NB4 (cell line): ENCODE measurements around the gene POLR3E.
A peak's percentile ranks its signal among the peaks of the same experiment; 100 is the strongest.

Source experiments
- DNase-seq: peaks from one replicate; pipeline ENCODE4 v3.0.0; 2010; ENCODE audit warnings: low read depth
- H3K4me3 ChIP-seq: one replicate; pipeline ENCODE4 v1.5.1; 2011; ENCODE audit warnings: mild to moderate bottlenecking, low read depth, low read length, moderate library complexity
- MAX ChIP-seq: IDR thresholded peaks from 2 replicates; pipeline ENCODE4 v1.6.1; 2011; ENCODE audit warnings: low read depth, low read length
- MYC ChIP-seq: IDR thresholded peaks from 2 replicates; pipeline ENCODE4 v1.6.1; 2011; ENCODE audit warnings: low read depth, low read length
- POLR2A ChIP-seq: IDR thresholded peaks from 2 replicates; pipeline ENCODE4 v1.6.1; 2011; ENCODE audit warnings: mild to moderate bottlenecking; ENCODE audit not compliant: insufficient read length; ENCODE audit errors: extremely low read depth
- TF ChIP-seq, protein P1 (sequence below): IDR thresholded peaks from one replicate; pipeline ENCODE4 v1.5.1; 2012; ENCODE audit warnings: low read depth, low read length

The POLR3E gene

DNA sequence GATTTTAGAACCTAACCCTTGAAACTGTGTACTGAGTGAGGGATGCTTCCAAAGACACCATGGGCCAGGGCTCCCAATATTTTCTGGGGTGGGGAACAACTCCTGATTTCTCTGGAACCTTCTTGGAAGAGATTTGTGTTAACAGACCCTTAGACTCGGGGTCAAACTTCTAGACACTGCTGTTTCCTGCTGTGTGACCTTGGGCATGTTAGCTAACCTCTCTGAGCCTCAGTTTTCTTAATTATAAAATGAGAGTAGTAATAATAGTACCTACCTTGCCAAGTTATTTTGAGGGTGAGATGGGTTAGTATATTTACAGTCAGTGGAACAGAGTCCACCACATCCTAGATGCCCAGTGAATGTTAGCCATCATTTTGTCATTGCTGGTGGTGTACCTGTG is 18.8 kb downstream of the POLR3E start:
- TF ChIP-seq, protein P1, sequence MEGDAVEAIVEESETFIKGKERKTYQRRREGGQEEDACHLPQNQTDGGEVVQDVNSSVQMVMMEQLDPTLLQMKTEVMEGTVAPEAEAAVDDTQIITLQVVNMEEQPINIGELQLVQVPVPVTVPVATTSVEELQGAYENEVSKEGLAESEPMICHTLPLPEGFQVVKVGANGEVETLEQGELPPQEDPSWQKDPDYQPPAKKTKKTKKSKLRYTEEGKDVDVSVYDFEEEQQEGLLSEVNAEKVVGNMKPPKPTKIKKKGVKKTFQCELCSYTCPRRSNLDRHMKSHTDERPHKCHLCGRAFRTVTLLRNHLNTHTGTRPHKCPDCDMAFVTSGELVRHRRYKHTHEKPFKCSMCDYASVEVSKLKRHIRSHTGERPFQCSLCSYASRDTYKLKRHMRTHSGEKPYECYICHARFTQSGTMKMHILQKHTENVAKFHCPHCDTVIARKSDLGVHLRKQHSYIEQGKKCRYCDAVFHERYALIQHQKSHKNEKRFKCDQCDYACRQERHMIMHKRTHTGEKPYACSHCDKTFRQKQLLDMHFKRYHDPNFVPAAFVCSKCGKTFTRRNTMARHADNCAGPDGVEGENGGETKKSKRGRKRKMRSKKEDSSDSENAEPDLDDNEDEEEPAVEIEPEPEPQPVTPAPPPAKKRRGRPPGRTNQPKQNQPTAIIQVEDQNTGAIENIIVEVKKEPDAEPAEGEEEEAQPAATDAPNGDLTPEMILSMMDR: no peak
- TF ChIP-seq POLR2A: no peak
- TF ChIP-seq MAX: no peak
- TF ChIP-seq MYC: no peak
- DNase-seq: no peak

GRCh38 chr16:22316411-22316811 is 19.2 kb downstream of the POLR3E start:
- DNase-seq: no peak

More for the DNA sequence above, 18.8 kb downstream of the POLR3E start:
- no peak overlapping the region for H3K4me3 ChIP-seq

DNA sequence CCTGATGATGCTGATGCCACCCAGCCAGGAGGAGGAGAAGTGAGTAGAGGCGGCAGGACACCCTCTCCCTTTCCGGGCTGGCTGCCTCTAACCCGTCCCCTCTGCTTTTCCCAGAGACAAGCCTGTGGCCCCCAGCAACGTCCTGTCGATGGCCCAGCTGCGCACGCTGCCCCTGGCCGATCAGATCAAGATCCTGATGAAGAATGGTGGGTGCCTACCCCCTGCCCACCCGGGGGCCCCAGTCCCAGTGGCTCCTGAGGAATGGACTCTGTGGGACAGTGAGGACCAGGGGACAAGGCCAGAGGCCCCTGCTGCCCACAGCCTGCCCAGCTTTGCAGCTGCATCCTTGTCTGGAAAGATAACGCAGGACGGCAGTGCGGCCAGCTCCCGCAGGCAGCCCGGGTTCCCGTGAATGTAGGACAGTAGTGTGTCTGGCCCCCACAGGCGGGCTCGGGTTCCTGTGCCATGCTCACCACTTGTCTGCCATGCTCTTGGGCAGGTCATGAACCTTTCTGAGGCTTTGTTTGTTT is 19.9 kb downstream of the POLR3E start:
- TF ChIP-seq, protein P1: no peak
- TF ChIP-seq MAX (no peak), MYC (no peak), POLR2A (no peak)
- no peak overlapping the region for H3K4me3 ChIP-seq
- no peak for DNase-seq

More at GRCh38 chr16:22316411-22316811, 19.2 kb downstream of the POLR3E start:
- TF ChIP-seq MAX: no peak
- TF ChIP-seq, protein P1: no peak
- no peak for TF ChIP-seq MYC
- TF ChIP-seq POLR2A: no peak
- no peak overlapping the region for H3K4me3 ChIP-seq

DNA sequence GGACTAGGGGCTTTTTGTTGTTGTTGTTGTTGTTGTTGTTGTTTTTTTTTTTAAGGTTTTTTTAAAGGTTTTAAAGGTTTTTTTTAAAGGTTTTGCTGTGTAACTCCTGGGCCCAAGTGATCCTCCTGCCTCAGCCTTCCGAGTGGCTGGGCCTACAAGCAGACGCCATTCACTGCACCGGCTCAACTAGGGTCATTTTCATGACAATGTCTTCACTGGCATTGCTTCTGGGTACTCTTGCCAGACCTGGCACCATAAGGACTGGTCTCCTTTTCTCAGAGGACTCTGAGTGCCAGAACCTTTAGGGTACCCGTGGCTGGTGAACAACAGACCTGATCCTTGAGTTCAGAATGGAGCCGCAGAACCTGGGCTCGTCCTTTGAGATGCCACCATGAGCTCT is 20.4 kb downstream of the POLR3E start:
- TF ChIP-seq POLR2A: no peak
- no peak for TF ChIP-seq MYC
- TF ChIP-seq MAX: no peak
- TF ChIP-seq, protein P1: no peak
- DNase-seq: no peak

DNA sequence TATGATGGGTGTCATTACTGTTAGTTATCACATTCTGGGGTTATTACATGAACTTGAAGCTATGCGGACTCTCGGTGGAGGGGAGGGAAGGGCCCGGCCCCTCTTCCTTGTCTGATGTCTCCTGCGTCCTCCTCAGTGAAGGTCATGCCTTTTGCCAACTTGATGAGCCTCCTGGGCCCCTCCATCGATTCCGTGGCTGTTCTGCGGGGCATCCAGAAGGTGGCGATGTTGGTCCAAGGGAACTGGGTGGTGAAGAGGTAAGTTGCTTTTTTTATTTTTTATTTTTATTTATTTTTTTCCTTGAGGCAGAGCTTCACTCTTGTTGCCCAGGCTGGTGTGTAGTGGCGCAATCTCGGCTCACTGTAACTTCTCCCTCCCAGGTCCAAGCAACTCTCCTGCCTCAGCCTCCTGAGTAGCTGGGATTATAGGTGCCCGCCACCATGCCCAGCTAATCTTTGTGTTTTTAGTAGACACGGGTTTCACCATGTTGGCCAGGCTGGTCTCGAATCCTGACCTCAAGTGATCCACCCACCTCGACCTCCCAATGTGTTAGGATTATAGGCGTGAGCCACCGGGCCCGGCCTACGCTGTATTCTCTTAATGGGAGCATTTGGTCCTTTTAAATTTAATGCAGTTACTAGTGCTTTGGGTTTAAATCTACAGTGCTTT is 21.6 kb downstream of the POLR3E start:
- no peak overlapping the region for H3K4me3 ChIP-seq
- DNase-seq: peak; percentile 58
- TF ChIP-seq, protein P1: peak; percentile 65
- no peak for TF ChIP-seq MYC
- no peak for TF ChIP-seq POLR2A
- TF ChIP-seq MAX: no peak

More for the DNA sequence above, 20.4 kb downstream of the POLR3E start:
- H3K4me3 ChIP-seq: no peak overlapping the region
